GM12801 (cell line): Measurements from ENCODE around the gene SPPL2C.

Experiments used
- TF ChIP-seq, protein P1 (sequence below): IDR thresholded peaks from one replicate; pipeline ENCODE4 v1.5.1; 2011; ENCODE audit warnings: control low read depth; ENCODE audit not compliant: insufficient read length; ENCODE audit errors: extremely low read depth

SPPL2C gene

DNA sequence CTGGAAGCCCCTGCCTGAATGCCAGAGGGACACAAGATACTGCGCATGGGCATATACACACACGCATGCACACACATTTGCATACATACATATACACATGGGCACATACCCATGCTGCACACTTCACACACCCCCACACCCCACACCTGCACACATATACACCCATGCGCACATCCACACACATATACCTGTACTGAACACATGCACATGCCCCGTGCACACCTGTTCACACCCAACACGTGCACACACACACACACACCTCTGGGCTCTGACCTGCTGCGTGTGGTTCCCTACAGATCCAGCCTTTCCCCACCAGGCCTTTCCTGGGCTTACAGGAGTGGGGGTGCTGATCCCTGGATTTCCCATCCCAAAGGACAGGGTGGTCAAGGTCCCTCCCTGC lies 6.3 kb downstream of the SPPL2C start:
- TF ChIP-seq, protein P1, sequence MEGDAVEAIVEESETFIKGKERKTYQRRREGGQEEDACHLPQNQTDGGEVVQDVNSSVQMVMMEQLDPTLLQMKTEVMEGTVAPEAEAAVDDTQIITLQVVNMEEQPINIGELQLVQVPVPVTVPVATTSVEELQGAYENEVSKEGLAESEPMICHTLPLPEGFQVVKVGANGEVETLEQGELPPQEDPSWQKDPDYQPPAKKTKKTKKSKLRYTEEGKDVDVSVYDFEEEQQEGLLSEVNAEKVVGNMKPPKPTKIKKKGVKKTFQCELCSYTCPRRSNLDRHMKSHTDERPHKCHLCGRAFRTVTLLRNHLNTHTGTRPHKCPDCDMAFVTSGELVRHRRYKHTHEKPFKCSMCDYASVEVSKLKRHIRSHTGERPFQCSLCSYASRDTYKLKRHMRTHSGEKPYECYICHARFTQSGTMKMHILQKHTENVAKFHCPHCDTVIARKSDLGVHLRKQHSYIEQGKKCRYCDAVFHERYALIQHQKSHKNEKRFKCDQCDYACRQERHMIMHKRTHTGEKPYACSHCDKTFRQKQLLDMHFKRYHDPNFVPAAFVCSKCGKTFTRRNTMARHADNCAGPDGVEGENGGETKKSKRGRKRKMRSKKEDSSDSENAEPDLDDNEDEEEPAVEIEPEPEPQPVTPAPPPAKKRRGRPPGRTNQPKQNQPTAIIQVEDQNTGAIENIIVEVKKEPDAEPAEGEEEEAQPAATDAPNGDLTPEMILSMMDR, result no peak

DNA sequence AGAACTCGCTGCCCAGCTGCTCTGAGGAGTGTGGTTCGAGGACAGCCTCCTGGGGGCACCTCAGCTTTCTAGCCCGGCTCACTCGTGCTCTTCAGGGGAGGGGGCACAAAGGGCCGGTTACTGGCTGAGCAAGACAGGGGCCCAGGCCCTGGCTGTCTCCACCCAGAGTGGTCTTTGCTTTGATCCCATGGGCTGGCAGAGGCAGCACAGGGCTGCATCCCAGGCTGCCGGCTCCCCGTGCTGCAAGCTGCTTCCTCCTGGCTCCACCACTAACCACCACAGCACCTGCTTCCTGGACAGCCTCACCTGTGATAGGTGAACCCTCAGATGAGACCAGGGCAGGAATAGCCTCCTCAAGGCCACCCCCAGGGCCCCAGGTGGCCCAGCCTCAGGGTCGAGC lies 6.8 kb downstream of the SPPL2C start:
- TF ChIP-seq, protein P1, result no peak

DNA sequence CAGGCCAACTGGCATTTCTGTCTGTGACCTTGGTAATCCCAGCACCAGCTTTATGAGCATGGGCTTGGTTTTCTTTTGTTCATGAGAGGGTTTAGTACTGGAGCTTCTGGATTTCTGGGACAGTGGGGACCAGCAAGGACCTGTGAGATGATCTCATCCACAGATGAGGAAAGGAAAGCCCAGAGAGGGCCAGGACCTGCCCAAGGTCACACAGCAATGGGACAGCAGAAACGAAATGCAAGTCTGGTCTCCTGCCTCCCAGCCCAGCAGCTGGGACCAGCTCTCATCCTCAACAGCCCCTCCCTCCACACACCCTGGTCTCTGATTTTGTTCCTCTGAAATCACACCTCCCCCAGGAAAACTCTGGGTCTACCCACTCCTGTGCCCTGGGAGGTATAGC lies 7.2 kb downstream of the SPPL2C start:
- TF ChIP-seq, protein P1, result no peak

DNA sequence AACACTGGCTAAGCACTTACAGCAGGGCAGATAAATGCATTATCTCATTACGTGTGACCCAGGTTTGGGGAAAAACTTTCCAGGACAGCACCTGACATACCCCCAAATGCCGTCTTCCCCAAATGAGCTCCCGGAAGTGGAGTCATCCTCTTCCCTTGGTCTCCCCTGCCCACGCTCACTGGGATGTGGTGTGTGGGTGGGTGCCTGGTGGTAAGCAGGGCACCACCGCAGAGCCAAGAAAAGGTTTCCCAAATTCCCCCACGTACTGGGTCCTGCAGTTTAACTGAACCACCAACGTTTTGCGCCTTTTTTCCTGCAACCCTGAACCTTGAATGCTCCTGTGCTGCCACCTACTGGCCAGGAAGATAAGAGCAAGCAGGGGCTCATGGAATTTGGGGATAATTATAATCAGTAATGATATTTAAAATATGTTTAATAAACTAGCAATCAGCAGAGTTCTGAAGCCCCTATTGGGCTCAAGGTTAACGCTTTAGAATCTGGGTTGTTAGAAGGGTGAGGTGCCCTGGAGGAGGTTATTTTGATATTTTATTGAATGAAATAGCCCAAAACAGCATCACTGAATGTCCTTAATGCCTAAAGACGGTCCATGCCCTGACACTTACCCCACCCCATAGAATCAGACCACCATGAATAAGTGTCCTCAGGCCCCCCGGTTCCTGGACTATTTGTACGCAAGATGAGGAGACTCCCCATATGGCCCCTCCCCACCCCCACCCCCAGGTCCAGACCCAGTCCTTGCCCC lies 8.0 kb downstream of the SPPL2C start:
- TF ChIP-seq, protein P1, result peak; percentile 60

DNA sequence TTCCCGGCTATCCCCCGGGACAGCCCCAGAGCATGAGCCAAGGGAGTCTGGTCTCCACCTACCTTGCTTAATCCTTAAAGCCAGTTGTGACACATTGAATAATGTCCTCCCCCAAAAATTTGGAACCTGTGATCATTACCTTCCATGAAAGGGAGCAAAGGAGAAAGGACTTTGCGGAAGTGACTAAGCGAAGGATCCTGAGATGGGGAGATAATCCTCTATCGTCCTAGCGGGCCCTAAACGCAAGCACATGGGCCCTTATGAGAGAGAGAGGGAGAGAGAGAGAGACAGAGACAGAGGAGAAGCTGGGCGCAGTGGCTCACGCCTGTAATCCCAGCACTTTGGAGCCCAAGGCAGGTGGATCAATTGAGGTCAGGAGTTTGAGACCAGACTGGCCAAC lies 9.5 kb downstream of the SPPL2C start:
- TF ChIP-seq, protein P1, result no peak

DNA sequence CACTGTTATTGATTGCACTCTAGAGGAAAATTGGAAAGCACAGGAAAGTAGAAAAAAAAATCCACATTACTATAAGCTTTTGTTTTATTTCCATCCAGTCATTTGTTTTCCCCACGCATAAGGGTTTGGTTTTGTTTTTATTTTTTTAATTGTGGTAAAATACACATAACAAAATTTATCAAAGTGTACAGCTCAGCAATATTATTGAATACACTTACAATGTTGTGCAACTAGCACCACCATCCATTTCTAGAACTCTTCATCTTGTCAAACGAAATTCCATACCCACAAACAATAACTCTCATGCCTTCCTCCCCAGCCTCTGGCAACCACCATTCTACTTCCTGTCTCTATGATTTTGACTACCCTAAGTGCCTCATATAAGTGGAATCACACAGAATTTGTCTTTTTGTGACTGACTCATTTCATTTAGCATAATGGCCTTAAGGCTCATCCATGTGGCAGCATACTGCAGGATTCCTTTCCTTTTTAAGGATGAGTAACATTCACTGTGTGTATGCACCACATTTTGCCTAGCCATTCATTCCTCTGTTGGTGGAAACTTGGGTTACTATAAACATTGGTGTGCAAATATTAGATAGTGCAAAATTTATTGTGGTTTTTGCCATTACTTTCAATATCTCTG lies 11.1 kb downstream of the SPPL2C start:
- TF ChIP-seq, protein P1, result no peak

DNA sequence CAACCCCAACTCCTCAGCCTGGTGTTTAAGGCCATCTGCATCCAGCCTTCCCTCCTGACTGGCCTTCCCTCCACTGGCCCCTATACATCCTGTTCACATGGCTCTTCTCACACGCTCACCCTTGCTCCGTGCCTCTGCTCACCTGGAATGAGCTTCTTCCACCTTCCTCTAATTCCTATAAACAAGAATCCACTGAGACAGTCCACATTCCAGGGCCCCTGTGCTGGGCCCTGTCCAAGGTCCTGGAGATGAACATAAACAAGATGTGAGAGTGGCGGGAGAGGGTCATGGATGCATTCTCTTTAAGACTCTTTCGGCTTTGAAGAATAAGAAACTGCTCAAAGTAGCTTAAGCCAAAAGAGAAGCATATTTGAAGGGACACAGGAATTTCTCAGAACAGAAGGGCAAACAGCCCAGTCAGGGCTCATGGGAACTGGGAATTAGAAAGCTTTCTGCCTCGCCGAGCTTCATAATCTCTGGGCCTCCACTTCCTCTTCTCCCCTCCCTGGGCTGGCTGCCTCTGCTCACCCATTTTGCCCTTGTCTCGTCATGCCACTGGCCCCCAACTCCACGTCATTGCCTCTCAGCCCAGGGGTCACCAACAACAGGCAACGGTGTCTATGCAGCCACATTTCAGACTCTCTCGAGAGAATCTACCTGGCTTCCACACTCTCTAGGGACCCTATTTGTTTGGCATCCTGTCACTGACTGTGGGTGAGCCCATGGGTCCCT lies 13.5 kb downstream of the SPPL2C start:
- TF ChIP-seq, protein P1, result no peak
